IMR-90 (cell line): Measurements from ENCODE around the gene ARMH3. TPM values are rescaled to one million over a fixed set of nuclear protein-coding genes. Genes with fewer than 3 reads are reported as not detected.

Experiments
- ATAC-seq: fragments of 200-7000 bp; cut with Tn5 transposase; 2 replicates; pipeline ENCODE4 v1.9.1; 2020; ENCODE audit warnings: low read depth, mild to moderate bottlenecking, moderate library complexity
- BruUV-seq: library from RNA; stranded (reverse); fragments of 400-500 nt; replicated peaks from 2 replicates; lab custom pipeline; 2021; lab: Mats Ljungman, UMichigan
- CTCF ChIA-PET: fragments of 300-600 bp; formaldehyde crosslinking; extraction: SDS; loops from one replicate; lab custom pipeline; 2021; ENCODE audit warnings: antibody characterized with exemption; lab: Yijun Ruan, JAX
- POLR2A ChIA-PET: fragments of 300-600 bp; sonication (Branson Sonifier 250); formaldehyde crosslinking; loops from one replicate; lab custom pipeline; 2022; ENCODE audit warnings: antibody characterized with exemption; ENCODE audit not compliant: unreplicated experiment; lab: Charles Lee
- DNase-seq: peaks from one replicate; pipeline ENCODE4 v3.0.0; 2013
- H2AFZ ChIP-seq: replicated peaks from 2 replicates; pipeline ENCODE3; 2013; ENCODE audit warnings: low read length, mild to moderate bottlenecking; ENCODE audit not compliant: poor library complexity
- H2AK5ac ChIP-seq: 2 replicates; pipeline ENCODE4 v1.6.1; 2013; ENCODE audit warnings: low read depth, low read length, inconsistent platforms
- H2AK9ac ChIP-seq: replicated peaks from 2 replicates; pipeline ENCODE3; 2013; ENCODE audit warnings: mild to moderate bottlenecking, low read depth, low read length, moderate library complexity; ENCODE audit not compliant: poor library complexity
- H2BK120ac ChIP-seq: 2 replicates; pipeline ENCODE4 v1.6.1; 2013; ENCODE audit warnings: low read depth, low read length, inconsistent platforms
- H2BK15ac ChIP-seq: 3 replicates; pipeline ENCODE4 v1.6.1; 2013; ENCODE audit warnings: low read depth, low read length, inconsistent platforms
- H2BK20ac ChIP-seq: 2 replicates; pipeline ENCODE4 v1.6.1; 2013; ENCODE audit warnings: low read depth, mild to moderate bottlenecking, inconsistent platforms, low read length, moderate library complexity
- H2BK5ac ChIP-seq: 2 replicates; pipeline ENCODE4 v1.6.1; 2013; ENCODE audit warnings: mild to moderate bottlenecking, low read depth, low read length, inconsistent platforms; ENCODE audit not compliant: poor library complexity, severe bottlenecking
- H3K14ac ChIP-seq: replicated peaks from 2 replicates; pipeline ENCODE4 v1.6.1; 2013; ENCODE audit warnings: low read depth, low read length, inconsistent platforms
- H3K18ac ChIP-seq: 2 replicates; pipeline ENCODE4 v1.6.1; 2013; ENCODE audit warnings: low read depth, low read length, control low read depth
- H3K23ac ChIP-seq: 2 replicates; pipeline ENCODE4 v1.6.1; 2013; ENCODE audit warnings: low read depth, low read length, inconsistent platforms
- H3K27ac ChIP-seq: 2 replicates; pipeline ENCODE4 v1.5.1; 2013; ENCODE audit warnings: mild to moderate bottlenecking, control low read depth, low read length; ENCODE audit not compliant: insufficient read depth
- H3K27me3 ChIP-seq: 2 replicates; pipeline ENCODE4 v1.6.1; 2013; ENCODE audit warnings: low read length; ENCODE audit not compliant: control insufficient read depth, insufficient read depth
- H3K36me3 ChIP-seq: 2 replicates; pipeline ENCODE4 v1.6.1; 2013; ENCODE audit warnings: low read length, mixed read lengths; ENCODE audit not compliant: control insufficient read depth, insufficient read depth
- H3K4ac ChIP-seq: 2 replicates; pipeline ENCODE4 v1.6.1; 2013; ENCODE audit warnings: low read depth, low read length, inconsistent platforms
- H3K4me1 ChIP-seq: 2 replicates; pipeline ENCODE4 v1.6.1; 2013; ENCODE audit warnings: low read length, mixed read lengths; ENCODE audit not compliant: control insufficient read depth, insufficient read depth
- H3K4me2 ChIP-seq: 2 replicates; pipeline ENCODE4 v1.6.1; 2013; ENCODE audit warnings: low read depth, mild to moderate bottlenecking, control low read depth, low read length, moderate library complexity
- H3K4me3 ChIP-seq: 2 replicates; pipeline ENCODE4 v1.5.1; 2013; ENCODE audit warnings: low read depth, mild to moderate bottlenecking, control low read depth, low read length, moderate library complexity; ENCODE audit not compliant: insufficient read depth
- H3K56ac ChIP-seq: 2 replicates; pipeline ENCODE4 v1.6.1; 2013; ENCODE audit warnings: low read length, inconsistent platforms; ENCODE audit not compliant: insufficient read depth; ENCODE audit errors: extremely low read depth
- H3K79me1 ChIP-seq, 2 experiments: 2 replicates each; pipeline ENCODE4 v1.6.1; 2013; ENCODE audit warnings: low read length in 2 of 2, inconsistent platforms in 1 of 2, low read depth in 1 of 2
- H3K9ac ChIP-seq: 2 replicates; pipeline ENCODE4 v1.6.1; 2013; ENCODE audit warnings: low read depth, low read length, control low read depth
- H3K9me1 ChIP-seq: 2 replicates; pipeline ENCODE4 v1.6.1; 2013; ENCODE audit warnings: low read length, inconsistent platforms; ENCODE audit not compliant: insufficient read depth
- H3K9me3 ChIP-seq: 2 replicates; pipeline ENCODE4 v1.6.1; 2013; ENCODE audit warnings: low read length; ENCODE audit not compliant: control insufficient read depth, insufficient read depth
- H4K20me1 ChIP-seq: 2 replicates; pipeline ENCODE4 v1.6.1; 2013; ENCODE audit warnings: low read length, inconsistent platforms; ENCODE audit not compliant: insufficient read depth
- H4K5ac ChIP-seq: 2 replicates; pipeline ENCODE4 v1.6.1; 2013; ENCODE audit warnings: mild to moderate bottlenecking, low read depth, low read length, control low read depth
- H4K8ac ChIP-seq, 2 experiments: 2 replicates each; pipeline ENCODE4 v1.6.1; 2013; ENCODE audit warnings: low read depth in 2 of 2, low read length in 2 of 2, control low read depth in 1 of 2, inconsistent platforms in 1 of 2
- H4K91ac ChIP-seq: 2 replicates; pipeline ENCODE4 v1.6.1; 2013; ENCODE audit warnings: low read depth, low read length, inconsistent platforms; ENCODE audit not compliant: insufficient read depth
- BHLHE40 ChIP-seq: fragments of 150-350 bp; IDR thresholded peaks from 2 replicates; pipeline ENCODE4 v1.6.1; 2016; ENCODE audit warnings: mild to moderate bottlenecking, low read depth, low read length
- CEBPB ChIP-seq: IDR thresholded peaks from 2 replicates; pipeline ENCODE4 v1.6.1; 2012; ENCODE audit warnings: low read depth, low read length, improper control_type of control experiment
- CHD1 ChIP-seq: IDR thresholded peaks from 2 replicates; pipeline ENCODE4 v1.6.1; 2012; ENCODE audit warnings: low read depth, low read length, improper control_type of control experiment
- FOS ChIP-seq: fragments of 150-350 bp; IDR thresholded peaks from 2 replicates; pipeline ENCODE4 v1.6.1; 2016; ENCODE audit warnings: low read depth, low read length
- MAFK ChIP-seq: IDR thresholded peaks from 2 replicates; pipeline ENCODE4 v1.6.1; 2012; ENCODE audit warnings: low read depth, low read length, improper control_type of control experiment
- MAZ ChIP-seq: IDR thresholded peaks from 2 replicates; pipeline ENCODE4 v1.6.1; 2012; ENCODE audit warnings: low read depth, mild to moderate bottlenecking, low read length, improper control_type of control experiment, moderate library complexity, borderline replicate concordance
- MXI1 ChIP-seq: IDR thresholded peaks from 2 replicates; pipeline ENCODE4 v1.6.1; 2012; ENCODE audit warnings: low read depth, mild to moderate bottlenecking, low read length, moderate library complexity, borderline replicate concordance
- NFE2L2 ChIP-seq: fragments of 150-350 bp; IDR thresholded peaks from 2 replicates; pipeline ENCODE4 v1.6.1; 2016; ENCODE audit warnings: low read depth, mild to moderate bottlenecking, low read length
- POLR2A ChIP-seq: IDR thresholded peaks from 2 replicates; pipeline ENCODE4 v1.6.1; 2012; ENCODE audit warnings: mild to moderate bottlenecking, low read depth, low read length
- RAD21 ChIP-seq: IDR thresholded peaks from 2 replicates; pipeline ENCODE4 v1.6.1; 2012; ENCODE audit warnings: low read length, improper control_type of control experiment
- RCOR1 ChIP-seq: IDR thresholded peaks from 2 replicates; pipeline ENCODE4 v1.6.1; 2012; ENCODE audit warnings: mild to moderate bottlenecking, low read length, improper control_type of control experiment; ENCODE audit not compliant: insufficient replicate concordance
- RFX5 ChIP-seq: IDR thresholded peaks from 2 replicates; pipeline ENCODE4 v1.8.0; 2012; ENCODE audit warnings: low read depth, mild to moderate bottlenecking, low read length, moderate library complexity
- SMC3 ChIP-seq: fragments of 150-350 bp; IDR thresholded peaks from 2 replicates; pipeline ENCODE4 v1.6.1; 2016; ENCODE audit warnings: low read depth, mild to moderate bottlenecking, antibody characterized with exemption, low read length, moderate library complexity
- WGBS, 2 experiments: methylation state at CpG; one replicate each; pipeline versions ENCODE4 v1.1.5 to v1.1.7; 2013; ENCODE audit warnings: missing lambda C conversion rate in 2 of 2; ENCODE audit not compliant: insufficient read length in 1 of 2; ENCODE audit errors: extremely low coverage in 2 of 2; 5-methylcytosine and 5-hydroxymethylcytosine counted together
- dilution Hi-C: fragments of 300-500 bp; cut with HindIII; formaldehyde crosslinking; loops from one replicate; pipeline ENCODE4 v1.14.3; 2018; ENCODE audit warnings: low sequenced_read_pairs; ENCODE audit not compliant: unreplicated experiment
- in situ Hi-C: fragments of 300-500 bp; cut with MboI; formaldehyde crosslinking; loops from 3 replicates; pipeline ENCODE4 v1.14.3; 2019; ENCODE audit warnings: low sequenced_read_pairs, inconsistent platforms, mixed read lengths
- intact Hi-C: fragments of 100-400 bp; cut with micrococcal nuclease; formaldehyde crosslinking; loops from 2 replicates; pipeline ENCODE4 v1.10.0; 2022
- polyA plus RNA-seq, 3 experiments: library from polyadenylated mRNA; depleted of rRNA; stranded (reverse); fragments of >200 nt; gene quantifications; 2 replicates each; pipeline ENCODE4 v1.2.3, GENCODE V29; 2012; ENCODE audit warnings: low replicate concordance in 1 of 3
- total RNA-seq: library from RNA; depleted of rRNA; stranded (reverse); fragments of >200 nt; gene quantifications from 2 replicates; pipeline ENCODE4 v1.2.3, GENCODE V29; 2012
- TF ChIP-seq, protein P1 (sequence below): conservative IDR thresholded peaks from 2 replicates; pipeline ENCODE4 v1.5.1; 2012; ENCODE audit warnings: mild to moderate bottlenecking, low read depth, low read length, improper control_type of control experiment
- TF ChIP-seq, protein P2 (sequence below): fragments of 150-350 bp; IDR thresholded peaks from 2 replicates; pipeline ENCODE4 v1.6.1; 2017; ENCODE audit warnings: mild to moderate bottlenecking, antibody characterized with exemption, low read length, low read depth
- TF ChIP-seq, protein P3 (sequence below): fragments of 150-350 bp; IDR thresholded peaks from 2 replicates; pipeline ENCODE4 v1.6.1; 2016; ENCODE audit warnings: low read depth, mild to moderate bottlenecking, low read length, moderate library complexity, borderline replicate concordance

The ARMH3 gene
- total and polyA plus RNA-seq, 2 of the 4 experiments (the other 2 are of a cell fraction) = 12.1 to 13.1 TPM

DNA sequence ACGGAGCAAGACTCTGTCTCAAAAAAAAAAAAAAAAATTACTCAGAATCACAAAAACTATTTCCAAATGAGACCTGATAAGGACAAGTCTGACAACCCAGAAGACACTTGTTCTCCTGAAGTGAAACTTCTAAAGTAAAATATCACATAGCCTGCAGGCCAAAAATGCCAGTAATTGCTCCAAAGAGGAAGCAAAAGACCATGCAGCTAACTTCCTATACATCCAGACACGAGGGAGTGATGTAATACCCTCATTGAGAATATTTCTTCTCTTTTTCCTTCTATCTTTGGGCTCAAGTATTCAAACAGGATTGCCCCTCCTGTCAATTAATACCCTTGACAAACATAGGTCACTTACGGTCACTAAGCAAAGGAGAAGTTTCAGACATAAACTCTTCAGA, 31.2 kb downstream of the ARMH3 start:
- H3K23ac ChIP-seq = no peak overlapping the region
- 0 out of 2 replicates have a peak, but pooled peaks cover 4% of the 10 kb centered on the region for H4K20me1 ChIP-seq
- H2AFZ ChIP-seq = no peak overlapping the region
- CTCF ChIA-PET = interaction anchor here (1.1 kb wide), 1 partner anchor 15 kb away, joined by 3 read pairs; no protein-coding TSS in a partner anchor
- no peak overlapping the region for H2BK5ac ChIP-seq
- no peak overlapping the region for H2BK20ac ChIP-seq
- H2AK5ac ChIP-seq = no peak overlapping the region
- no peak overlapping the region for H2BK120ac ChIP-seq
- no peak for TF ChIP-seq MAZ
- TF ChIP-seq, protein P1, sequence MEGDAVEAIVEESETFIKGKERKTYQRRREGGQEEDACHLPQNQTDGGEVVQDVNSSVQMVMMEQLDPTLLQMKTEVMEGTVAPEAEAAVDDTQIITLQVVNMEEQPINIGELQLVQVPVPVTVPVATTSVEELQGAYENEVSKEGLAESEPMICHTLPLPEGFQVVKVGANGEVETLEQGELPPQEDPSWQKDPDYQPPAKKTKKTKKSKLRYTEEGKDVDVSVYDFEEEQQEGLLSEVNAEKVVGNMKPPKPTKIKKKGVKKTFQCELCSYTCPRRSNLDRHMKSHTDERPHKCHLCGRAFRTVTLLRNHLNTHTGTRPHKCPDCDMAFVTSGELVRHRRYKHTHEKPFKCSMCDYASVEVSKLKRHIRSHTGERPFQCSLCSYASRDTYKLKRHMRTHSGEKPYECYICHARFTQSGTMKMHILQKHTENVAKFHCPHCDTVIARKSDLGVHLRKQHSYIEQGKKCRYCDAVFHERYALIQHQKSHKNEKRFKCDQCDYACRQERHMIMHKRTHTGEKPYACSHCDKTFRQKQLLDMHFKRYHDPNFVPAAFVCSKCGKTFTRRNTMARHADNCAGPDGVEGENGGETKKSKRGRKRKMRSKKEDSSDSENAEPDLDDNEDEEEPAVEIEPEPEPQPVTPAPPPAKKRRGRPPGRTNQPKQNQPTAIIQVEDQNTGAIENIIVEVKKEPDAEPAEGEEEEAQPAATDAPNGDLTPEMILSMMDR = no peak
- no peak for TF ChIP-seq BHLHE40
- TF ChIP-seq NFE2L2 = no peak
- no peak for TF ChIP-seq RAD21
- TF ChIP-seq MXI1 = no peak
- no peak for TF ChIP-seq MAFK
- TF ChIP-seq CHD1 = no peak
- no peak for TF ChIP-seq RCOR1
- no peak for TF ChIP-seq SMC3
- TF ChIP-seq CEBPB = no peak
- no peak for TF ChIP-seq POLR2A
- TF ChIP-seq RFX5 = no peak
- TF ChIP-seq, protein P2, sequence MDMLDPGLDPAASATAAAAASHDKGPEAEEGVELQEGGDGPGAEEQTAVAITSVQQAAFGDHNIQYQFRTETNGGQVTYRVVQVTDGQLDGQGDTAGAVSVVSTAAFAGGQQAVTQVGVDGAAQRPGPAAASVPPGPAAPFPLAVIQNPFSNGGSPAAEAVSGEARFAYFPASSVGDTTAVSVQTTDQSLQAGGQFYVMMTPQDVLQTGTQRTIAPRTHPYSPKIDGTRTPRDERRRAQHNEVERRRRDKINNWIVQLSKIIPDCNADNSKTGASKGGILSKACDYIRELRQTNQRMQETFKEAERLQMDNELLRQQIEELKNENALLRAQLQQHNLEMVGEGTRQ = no peak
- TF ChIP-seq, protein P3, sequence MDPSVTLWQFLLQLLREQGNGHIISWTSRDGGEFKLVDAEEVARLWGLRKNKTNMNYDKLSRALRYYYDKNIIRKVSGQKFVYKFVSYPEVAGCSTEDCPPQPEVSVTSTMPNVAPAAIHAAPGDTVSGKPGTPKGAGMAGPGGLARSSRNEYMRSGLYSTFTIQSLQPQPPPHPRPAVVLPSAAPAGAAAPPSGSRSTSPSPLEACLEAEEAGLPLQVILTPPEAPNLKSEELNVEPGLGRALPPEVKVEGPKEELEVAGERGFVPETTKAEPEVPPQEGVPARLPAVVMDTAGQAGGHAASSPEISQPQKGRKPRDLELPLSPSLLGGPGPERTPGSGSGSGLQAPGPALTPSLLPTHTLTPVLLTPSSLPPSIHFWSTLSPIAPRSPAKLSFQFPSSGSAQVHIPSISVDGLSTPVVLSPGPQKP = no peak
- no peak for TF ChIP-seq FOS
- ATAC-seq (no peak), DNase-seq (no peak)
- no peaks in the 10 kb centered on the region for H3K9me3 ChIP-seq
- no peak overlapping the region for H3K18ac ChIP-seq
- H3K79me1 ChIP-seq = no peaks in the 10 kb centered on the region
- dilution Hi-C loops (no loop called here), in situ Hi-C loops (no loop called here), intact Hi-C loops (no loop called here)
- H3K9me1 ChIP-seq = peaks cover 3% of the 10 kb centered on the region; the same call in 1 of the 2 replicates
- no peak overlapping the region for H2BK15ac ChIP-seq
- no TSS peak for BruUV-seq
- H3K4me3 ChIP-seq = no peak overlapping the region
- no peak overlapping the region for H2AK9ac ChIP-seq
- H3K4me2 ChIP-seq = no peak overlapping the region
- H3K56ac ChIP-seq = no peak overlapping the region
- H3K9ac ChIP-seq = no peak overlapping the region
- H3K4me1 ChIP-seq = no peaks in the 10 kb centered on the region
- no peak overlapping the region for H4K91ac ChIP-seq
- no peak overlapping the region for H3K4ac ChIP-seq
- H4K8ac ChIP-seq = no peak overlapping the region
- no peak overlapping the region for H4K5ac ChIP-seq
- no peak overlapping the region for H3K14ac ChIP-seq
- POLR2A ChIA-PET = no interaction called here
- H3K27me3 ChIP-seq = no peaks in the 10 kb centered on the region
- H3K27ac ChIP-seq = no peak overlapping the region
- WGBS, 2 experiments = 100% methylated on average over 1 of the region's 3 CpGs; no CpG with 5 or more reads in 1 of the 2 experiments
- H3K36me3 ChIP-seq = peaks cover 28% of the 10 kb centered on the region
